NCI-H1436 (cell line): ENCODE results near the gene MED16.
"Not testable (repeated sequence)": the region's sequence is repeated elsewhere in the genome, so short reads cannot be mapped to it uniquely, and the experiment has no call there.

Source experiments
- DNase-seq: peaks from one replicate; lab custom pipeline; 2025; lab: John Stamatoyannopoulos, UW

The MED16 gene

DNA sequence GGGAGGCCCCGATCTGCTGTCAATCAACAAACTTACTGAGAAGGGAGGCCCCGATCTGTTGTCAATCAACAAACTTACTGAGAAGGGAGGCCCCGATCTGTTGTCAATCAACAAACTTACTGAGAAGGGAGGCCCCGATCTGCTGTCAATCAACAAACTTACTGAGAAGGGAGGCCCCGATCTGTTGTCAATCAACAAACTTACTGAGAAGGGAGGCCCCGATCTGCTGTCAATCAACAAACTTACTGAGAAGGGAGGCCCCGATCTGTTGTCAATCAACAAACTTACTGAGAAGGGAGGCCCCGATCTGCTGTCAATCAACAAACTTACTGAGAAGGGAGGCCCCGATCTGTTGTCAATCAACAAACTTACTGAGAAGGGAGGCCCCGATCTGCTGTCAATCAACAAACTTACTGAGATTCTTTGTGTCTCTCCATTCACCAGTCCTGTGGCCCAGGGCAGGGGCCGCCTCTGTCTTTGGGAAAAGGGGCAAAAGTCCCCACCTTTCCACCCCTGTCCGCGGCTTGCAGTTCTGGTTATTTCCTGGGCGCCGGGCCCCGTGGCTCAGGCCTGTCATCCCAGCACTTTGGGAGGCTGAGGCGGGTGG lies 39.3 kb downstream of the MED16 start:
- DNase-seq = not testable (repeated sequence)

DNA sequence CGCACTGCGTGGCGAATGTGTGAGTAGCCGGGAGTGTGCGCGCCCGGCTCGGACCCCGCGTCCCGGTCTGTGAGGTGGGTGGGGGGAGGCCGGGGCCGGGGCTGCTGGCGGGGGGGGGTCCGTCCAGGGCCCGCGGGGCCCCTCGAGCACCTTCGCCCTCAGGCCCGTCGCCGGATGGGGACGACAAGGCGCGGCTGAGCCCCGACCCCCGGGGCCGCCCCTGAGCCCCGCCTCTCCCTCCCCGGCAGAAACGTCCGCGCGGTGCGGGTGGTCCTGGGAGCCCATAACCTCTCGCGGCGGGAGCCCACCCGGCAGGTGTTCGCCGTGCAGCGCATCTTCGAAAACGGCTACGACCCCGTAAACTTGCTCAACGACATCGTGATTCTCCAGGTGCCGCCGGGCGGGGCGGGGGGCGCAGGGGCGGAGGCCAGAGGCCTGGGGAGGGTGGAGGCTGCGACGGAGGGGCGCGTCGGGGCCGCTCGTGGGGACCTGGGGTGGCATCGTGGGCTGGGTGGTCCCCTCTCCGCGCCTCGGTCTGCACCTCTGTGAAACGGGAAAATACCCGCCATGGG lies 39.9 kb downstream of the MED16 start:
- no peak for DNase-seq

DNA sequence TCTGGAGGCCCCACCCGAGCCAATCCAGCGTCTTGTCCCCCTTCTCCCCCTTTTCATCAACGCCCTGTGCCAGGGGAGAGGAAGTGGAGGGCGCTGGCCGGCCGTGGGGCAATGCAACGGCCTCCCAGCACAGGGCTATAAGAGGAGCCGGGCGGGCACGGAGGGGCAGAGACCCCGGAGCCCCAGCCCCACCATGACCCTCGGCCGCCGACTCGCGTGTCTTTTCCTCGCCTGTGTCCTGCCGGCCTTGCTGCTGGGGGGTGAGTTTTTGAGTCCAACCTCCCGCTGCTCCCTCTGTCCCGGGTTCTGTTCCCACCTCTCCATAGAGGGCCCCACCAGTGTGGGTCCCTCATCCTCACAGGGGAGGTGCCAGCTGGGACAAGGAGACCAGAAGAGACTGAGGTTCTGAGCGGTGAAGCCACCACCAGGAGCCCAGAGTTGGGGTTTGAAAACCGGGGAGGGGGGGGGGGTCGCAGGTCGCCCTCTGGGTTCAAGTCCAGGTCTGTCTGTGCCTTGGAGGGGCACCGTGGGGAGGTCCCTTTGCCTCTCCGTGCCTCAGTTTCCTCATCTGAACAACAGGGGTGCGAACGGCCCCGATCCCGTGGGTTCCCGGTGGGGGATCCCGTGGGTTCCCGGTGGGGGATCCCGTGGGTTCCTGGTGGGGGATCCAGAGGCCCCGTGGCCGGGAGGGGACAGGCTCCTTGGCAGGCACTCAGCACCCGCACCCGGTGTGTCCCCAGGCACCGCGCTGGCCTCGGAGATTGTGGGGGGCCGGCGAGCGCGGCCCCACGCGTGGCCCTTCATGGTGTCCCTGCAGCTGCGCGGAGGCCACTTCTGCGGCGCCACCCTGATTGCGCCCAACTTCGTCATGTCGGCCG lies 40.6 kb downstream of the MED16 start, which contains the start of gene ELANE:
ELANE (plus strand) TSS at position 168 of the 878 bp plus-strand sequence; CDS start at position 194, 26 bp downstream.
- no peak for DNase-seq

DNA sequence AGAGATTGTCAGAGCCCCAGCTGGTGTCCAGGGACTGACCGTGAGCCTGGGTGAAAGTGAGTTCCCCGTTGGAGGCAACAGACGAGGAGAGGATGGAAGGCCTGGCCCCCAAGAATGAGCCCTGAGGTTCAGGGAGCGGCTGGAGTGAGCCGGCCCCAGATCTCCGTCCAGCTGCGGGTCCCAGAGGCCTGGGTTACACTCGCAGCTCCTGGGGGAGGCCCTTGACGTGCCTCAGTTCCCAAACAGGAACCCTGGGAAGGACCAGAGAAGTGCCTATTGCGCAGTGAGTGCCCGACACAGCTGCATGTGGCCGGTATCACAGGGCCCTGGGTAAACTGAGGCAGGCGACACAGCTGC lies 42.0 kb downstream of the MED16 start:
- DNase-seq = no peak

DNA sequence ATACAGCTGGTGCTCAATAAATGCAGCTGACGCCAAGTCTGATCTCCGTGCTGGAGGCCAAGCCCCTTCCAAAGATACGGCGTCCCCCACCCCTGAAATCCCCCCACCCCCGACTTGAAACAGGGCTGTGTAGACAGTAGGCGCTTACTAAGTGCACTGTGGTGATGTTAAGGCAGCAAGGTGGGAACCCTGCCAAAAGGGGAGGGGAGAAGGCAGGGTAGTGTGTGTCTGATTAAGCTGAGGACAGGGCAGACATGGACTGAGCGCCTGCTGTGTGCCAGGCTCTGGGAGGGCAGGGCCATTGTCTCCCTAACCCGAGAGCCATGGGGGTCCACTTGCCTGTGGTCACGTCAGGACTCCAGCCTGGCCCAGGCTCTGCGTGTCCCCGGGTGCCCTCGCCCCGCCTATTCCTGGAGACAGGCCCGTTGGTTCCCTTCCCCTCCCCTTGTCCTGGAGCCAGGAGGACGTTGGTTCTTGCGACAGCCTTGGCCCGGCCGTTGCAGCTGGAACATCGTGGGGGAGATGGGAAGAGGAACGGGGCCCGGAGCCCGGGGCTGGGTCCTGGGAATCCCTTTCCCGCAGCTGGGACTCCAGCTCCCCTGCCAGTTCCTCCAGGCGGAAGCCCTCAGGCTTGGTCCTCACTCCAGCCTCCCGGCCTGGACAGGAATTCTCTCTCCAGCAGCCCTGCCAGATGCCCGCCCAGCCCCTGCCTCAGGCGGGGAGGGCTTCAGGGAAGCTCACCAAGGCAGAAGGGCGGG lies 42.6 kb downstream of the MED16 start:
- no peak for DNase-seq

DNA sequence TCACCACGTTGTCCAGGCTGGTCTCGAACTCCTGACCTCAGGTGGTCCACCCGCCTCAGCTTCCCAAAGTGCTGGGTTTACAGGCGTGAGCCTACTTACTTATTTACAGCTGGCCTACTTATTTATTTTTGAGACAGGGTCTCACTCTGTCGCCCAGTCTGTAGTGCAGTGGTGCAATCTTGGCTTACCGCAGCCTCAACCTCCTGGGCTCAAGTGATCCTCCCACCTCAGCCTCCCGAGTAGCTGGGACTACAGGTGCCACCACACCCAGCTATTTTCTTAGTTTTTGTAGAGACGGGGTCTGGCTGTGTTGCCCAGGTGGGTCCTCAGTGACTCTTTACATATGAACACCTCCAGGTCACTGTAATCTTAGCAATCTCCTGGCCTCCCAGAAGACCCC lies 43.8 kb downstream of the MED16 start:
- not testable (repeated sequence) for DNase-seq

DNA sequence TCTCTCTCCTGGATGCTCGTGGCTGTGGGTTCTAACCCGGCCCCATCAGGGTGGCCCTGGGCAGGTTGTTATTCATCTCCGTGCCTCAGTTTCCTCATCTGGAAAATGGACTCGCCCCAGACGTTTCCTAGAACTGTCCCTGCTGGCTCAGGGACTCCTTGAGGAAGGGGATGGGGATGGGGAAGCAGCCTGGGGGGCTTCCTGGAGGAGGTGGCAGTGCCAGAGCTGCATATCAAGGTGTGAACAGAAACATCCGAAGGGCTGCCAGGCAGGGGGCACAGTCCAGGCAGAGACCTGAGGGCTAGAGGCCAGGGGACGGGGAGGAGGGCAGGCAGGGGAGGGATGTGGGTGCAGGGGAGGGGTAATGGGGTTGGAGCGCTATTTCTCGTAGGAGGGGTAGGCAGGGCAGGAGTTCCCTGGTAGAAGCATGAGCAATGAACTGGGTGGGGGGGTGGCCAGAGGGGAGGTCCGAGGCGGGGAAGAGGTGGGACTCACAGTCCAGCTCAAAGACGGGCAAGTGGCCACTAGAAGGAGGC lies 44.5 kb downstream of the MED16 start:
- DNase-seq = no peak

DNA sequence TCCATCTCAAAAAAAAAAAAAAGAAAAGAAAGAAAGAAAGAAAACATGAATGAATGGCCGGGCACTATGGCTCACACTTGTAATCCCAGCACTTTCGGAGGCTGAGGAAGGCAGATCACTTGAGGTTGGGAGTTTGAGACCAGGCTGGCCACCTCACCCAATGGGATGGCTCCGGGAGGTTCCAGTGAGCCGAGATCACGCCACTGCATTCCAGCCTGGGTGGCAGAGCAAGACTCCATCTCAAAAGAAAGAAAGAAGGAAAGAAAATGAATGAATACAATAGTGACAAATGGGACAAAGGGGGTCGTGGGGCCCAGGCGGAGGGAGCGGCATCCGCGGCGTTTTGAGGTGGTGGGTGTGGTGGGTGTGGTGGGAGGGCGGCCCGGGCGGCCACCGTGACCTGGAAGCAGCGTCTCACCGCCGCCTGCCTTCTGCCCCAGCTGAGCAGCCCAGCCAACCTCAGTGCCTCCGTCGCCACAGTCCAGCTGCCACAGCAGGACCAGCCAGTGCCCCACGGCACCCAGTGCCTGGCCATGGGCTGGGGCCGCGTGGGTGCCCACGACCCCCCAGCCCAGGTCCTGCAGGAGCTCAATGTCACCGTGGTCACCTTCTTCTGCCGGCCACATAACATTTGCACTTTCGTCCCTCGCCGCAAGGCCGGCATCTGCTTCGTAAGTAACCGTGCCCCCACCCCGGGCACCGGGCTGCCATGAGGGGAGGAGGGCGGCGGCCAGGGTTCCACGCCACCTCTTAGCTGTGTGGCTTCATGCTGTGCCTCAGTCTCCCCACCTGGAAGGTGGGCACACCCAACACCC lies 47.1 kb downstream of the MED16 start:
- DNase-seq = no peak

DNA sequence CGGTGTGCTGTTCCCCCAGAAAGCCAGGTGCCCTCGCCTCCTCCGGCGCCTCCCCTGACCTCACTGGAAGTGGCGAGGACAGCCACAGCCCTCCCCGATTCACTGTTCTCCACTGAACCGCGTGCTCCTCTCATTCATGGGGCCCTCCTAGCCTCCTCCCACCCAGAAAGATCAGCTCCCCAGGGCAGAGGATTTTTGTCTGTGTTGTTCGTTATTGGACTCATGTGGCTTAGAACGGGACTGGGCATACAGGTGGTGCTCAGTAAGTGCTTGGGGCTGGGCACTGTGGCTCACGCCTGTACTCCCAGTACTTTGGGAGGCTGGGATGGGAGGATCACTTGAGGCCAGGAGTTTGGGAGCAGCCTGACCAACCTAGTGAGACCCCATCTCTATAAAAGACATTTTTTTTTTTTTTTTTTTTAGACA lies 48.4 kb downstream of the MED16 start:
- no peak for DNase-seq

DNA sequence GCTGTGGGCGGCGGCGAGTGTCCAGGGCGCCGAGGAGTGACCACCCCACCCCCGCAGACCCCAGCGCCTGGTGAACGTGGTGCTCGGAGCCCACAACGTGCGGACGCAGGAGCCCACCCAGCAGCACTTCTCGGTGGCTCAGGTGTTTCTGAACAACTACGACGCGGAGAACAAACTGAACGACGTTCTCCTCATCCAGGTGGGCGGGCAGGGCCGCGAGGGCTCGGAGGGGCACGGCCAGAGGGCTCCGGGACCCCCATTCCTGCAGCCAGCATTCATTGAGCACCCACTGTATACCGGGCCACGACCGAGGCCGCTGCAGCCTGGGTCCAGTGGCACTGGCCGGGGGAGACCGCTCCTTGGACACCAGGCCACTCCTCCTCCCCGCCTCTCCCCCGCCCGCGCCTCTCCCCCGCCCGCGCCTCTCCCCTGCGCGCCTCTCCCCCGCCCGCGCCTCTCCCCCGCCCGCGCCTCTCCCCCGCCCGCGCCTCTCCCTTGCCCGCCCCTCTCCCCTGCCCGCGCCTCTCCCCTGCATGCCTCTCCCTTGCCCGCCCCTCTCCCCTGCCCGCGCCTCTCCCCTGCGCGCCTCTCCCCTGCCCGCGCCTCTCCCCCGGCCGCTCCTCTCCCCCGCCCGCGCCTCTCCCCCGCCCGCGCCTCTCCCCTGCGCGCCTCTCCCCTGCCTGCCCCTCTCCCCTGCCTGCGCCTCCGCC lies 49.0 kb downstream of the MED16 start:
- DNase-seq = no peak

DNA sequence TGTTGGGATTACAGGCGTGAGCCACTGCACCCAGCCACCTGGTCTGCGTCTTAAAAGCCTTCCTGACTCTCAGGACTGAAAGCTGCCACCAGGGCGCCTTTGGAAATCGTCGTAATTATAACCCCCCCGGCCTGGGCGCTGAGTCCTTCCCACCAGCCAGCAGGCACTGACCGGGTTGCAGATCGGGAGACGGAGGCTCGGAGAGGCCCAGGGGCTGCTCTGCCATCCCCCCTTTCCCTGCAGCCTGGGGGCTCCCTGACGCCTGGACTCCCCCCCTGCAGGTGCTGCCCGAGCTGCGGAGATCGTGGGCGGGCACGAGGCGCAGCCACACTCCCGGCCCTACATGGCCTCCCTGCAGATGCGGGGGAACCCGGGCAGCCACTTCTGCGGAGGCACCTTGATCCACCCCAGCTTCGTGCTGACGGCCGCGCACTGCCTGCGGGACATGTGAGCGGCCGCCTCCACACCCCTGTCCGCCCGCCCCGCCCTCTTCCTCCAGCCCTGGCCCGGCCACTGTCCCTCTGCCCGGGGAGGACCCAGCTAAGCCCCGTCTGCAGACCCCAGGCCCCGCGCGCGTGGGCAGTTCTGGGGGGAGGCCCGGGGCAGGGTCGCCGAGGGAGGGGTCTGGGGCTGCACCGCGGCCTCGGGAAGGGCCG lies 49.7 kb downstream of the MED16 start:
- no peak for DNase-seq

DNA sequence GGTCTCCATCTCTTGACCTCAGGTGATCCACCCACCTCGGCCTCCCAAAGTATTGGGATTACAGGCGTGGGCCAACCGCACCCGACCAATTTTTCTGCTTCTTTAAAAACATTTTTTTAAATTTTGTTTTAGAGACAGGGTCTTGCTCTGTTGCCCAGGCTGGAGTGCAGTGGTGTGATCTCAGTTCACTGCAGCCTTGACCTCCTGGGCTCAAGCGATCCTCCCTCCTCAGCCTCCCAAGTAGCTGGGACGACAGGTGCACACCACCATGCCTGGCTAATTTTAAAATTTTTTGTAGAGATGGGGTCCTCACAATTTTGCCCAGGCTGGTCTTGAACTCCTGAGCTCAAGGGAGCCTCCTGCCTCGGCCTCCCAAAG lies 50.2 kb downstream of the MED16 start:
- not testable (repeated sequence) for DNase-seq

DNA sequence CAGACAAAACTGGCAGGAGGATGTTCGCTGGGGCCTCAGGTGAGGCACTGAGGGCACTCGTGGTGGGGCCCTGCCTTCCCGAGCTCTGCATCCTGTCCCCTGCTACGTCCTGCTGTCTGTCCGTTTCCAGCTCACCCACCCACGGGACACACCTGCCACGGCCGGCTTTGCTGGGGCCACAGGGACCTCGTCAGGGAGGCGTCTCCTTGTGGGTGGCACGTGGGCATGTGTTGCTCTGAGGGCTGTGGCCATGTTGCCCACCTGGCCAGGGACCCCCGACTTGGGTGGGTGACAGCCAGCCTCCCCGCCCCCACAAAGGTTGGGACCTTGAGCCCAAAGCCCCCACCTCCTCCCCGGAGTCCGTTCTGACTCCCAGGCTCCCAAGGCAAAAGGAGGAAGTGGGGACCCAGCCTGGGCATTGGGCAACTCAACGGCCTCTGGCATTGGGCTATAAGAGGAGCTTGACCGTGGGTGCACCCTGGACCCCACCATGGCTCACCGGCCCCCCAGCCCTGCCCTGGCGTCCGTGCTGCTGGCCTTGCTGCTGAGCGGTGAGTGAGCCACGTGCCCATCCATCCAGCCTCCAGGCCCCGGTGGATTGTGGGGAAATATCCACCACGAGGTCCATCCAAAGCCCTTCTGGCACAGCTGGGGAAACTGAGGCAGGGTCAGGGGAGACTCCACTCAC lies 52.3 kb downstream of the MED16 start, which contains the start of gene PRTN3:
PRTN3 (plus strand) TSS at position 481 of the 688 bp plus-strand sequence; CDS start at position 491, 10 bp downstream.
- DNase-seq = no peak

DNA sequence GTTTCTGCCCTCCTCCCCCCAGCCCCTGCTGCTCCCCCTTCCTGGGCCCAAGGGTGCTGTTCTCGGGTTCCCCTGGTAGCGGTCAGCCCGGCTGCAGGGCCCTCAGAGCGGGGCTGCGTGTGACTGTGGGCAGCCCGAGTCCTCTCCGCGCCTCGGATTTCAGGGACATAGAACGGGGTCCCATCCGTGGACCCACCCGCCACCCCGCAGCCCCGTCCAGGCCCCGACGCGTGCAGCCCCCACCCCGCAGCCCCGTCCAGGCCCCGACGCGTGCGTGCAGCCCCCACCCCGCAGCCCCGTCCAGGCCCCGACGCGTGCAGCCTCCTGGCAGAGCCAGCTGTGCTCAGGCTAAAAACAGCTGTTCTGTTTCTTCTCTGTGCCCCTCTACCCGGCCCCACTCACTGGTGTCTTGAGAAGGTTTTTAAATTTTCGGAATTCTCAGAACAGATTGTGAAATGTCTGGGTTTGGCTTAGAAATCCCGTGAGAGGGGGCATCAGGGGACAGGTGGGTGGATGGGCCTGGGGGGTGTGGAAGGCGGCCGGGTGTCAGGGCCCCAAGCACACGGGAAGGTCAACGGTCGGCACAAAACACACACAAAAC lies 57.7 kb downstream of the MED16 start:
- DNase-seq = no peak

DNA sequence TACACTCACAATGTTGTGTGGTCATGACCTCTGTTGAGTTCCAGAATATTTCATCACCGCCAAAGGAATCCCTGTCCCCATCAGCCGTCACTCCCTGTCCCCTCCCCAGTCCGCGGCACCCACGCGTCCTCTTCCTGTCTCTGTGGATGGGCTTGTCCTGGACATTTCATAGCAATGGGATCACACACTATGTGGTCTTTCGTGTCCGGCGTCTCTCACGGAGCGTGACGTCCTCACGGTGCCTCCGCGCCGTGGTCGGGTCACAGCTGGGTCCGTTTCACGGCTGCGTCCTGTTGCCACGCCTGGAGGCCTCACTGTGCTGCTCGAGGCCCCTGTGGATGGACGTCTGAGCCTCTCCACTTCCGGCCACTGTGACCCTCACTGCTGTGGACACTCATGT lies 58.8 kb downstream of the MED16 start:
- no peak for DNase-seq

DNA sequence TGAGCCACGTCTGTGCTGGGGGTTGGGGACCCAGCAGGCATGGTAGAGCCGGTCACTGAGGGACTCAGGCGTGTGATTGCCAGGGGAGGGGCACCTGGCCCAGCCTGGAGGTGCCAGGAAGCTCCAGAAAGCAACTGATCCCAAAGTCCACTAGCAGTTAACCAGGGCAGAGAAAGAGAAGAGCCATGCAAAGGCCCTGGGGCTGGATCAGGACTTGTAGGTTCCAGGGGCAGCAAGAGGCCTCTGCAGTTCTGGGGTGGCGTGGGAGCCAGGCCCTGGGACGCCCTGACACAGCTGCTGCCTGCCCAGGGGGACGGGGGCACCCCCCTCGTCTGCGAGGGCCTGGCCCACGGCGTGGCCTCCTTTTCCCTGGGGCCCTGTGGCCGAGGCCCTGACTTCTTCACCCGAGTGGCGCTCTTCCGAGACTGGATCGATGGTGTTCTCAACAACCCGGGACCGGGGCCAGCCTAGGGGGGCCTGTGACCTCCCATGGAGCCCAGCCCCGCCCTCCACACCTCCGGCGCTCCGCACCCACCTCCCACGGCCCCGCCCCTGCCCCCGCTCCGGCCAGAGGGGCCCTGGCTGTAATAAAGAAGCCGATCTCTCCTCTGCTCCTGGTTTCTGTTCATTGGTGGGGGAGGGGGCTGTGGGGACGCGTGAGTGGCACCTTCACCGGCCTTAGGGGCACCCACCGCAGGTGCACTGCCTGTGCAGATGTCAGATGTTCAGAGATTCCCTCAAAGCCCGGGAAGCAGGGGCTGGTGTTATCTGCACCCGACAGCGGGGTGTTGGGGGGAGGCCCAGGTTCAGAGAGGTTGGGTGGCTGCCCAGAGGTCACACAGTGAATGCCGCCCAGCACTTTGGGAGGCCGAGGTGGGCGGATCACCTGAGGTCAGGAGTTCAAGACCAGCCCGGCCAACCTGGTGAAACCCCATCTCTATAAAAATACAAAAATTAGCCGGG lies 61.3 kb downstream of the MED16 start:
- DNase-seq = no peak

DNA sequence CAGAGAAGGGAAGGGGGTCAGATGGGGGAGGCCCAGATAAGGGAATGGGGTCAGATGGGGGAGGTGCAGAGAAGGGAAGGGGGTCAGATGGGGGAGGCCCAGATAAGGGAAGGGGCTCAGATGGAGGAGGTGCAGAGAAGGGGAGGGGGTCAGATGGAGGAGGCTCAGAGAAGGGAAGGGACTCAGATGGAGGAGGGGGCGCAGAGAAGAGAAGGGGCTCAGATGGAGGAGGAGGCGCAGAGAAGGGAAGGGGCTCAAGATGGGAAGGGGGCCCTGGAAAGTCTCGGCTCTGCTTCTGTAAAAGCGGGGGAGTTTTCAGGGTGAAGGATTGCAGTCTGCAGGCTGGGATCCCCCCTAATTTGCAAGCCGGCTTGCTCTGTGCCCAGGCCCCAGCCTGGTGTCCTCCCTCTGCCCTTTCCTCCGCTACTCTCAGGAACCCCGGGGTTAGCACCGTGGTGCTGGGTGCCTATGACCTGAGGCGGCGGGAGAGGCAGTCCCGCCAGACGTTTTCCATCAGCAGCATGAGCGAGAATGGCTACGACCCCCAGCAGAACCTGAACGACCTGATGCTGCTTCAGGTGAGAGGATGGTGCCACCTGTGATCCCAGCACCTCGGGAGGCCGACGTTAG lies 63.7 kb downstream of the MED16 start:
- no peak for DNase-seq
